Right ventricle myocardium inferior (tissue), 1 donor: Measurements from ENCODE around the gene TCF4. TPM values are rescaled to one million over a fixed set of nuclear protein-coding genes. Genes with fewer than 3 reads are reported as not detected.

ENCODE experiments used
- ATAC-seq: fragments of 200-7000 bp; cut with Tn5 transposase; one replicate; pipeline ENCODE4 v1.9.1; 2020; ENCODE audit warnings: mild to moderate bottlenecking, moderate library complexity
- DNase-seq: peaks from one replicate; pipeline ENCODE4 v3.0.0; 2021; ENCODE audit errors: missing footprints
- intact Hi-C: fragments of 100-400 bp; cut with DNase I; formaldehyde crosslinking; loops from one replicate; pipeline ENCODE4 v1.11.0; 2022
- total RNA-seq: library from RNA; stranded (reverse); fragmentation: NEBNext Ultra II Directional; extraction: Animal tissue kit (Norgen Biotek cat#: 25700); gene quantifications from one replicate; pipeline ENCODE4 v1.2.1, GENCODE V29; 2021
- donor health status: DM: no; HTN: yes; CAD: no; lungs with severe emphysema.

The TCF4 gene
- total RNA-seq, 1 donor from 2014 or later, result 57.8 TPM

- ATAC-seq (no peak), DNase-seq (no peak)
- intact Hi-C loops, result no loop called here
These were observed 35.3 kb downstream of the TCF4 start for GRCh38 chr18:55552526-55553189.

- ATAC-seq (no peak), DNase-seq (no peak)
These were observed 36.8 kb downstream of the TCF4 start for GRCh38 chr18:55551227-55551626.

GRCh38 chr18:55550471-55550870 is 37.5 kb downstream of the TCF4 start:
- ATAC-seq (no peak), DNase-seq (no peak)
- intact Hi-C loops, result no loop called here

More at GRCh38 chr18:55551227-55551626, 36.8 kb downstream of the TCF4 start:
- intact Hi-C loops, result no loop called here

GRCh38 chr18:55549474-55550104 is 38.4 kb downstream of the TCF4 start:
- no peak for ATAC-seq
- intact Hi-C loops, result no loop called here
- DNase-seq, result no peak

GRCh38 chr18:55547705-55548056 is 40.3 kb downstream of the TCF4 start:
- ATAC-seq (no peak), DNase-seq (no peak)
- intact Hi-C loops, result no loop called here

- ATAC-seq (peak; percentile 71), DNase-seq (no peak)
- intact Hi-C loops, result no loop called here
These were observed 40.9 kb downstream of the TCF4 start for GRCh38 chr18:55546851-55547704.

GRCh38 chr18:55544014-55544413 is 44.0 kb downstream of the TCF4 start:
- intact Hi-C loops, result no loop called here
- ATAC-seq, result no peak
- DNase-seq, result no peak

- ATAC-seq (no peak), DNase-seq (no peak)
- intact Hi-C loops, result no loop called here
These were observed 44.8 kb downstream of the TCF4 start for GRCh38 chr18:55543130-55543704.

- DNase-seq, result no peak
- no peak for ATAC-seq
- intact Hi-C loops, result no loop called here
These were observed 46.4 kb downstream of the TCF4 start for GRCh38 chr18:55541571-55541970.

- no peak for DNase-seq
- intact Hi-C loops, result no loop called here
- no peak for ATAC-seq
These were observed 48.8 kb downstream of the TCF4 start for GRCh38 chr18:55539240-55539639.

- intact Hi-C loops, result no loop called here
- ATAC-seq (no peak), DNase-seq (no peak)
These were observed 53.0 kb downstream of the TCF4 start for GRCh38 chr18:55534996-55535395.

GRCh38 chr18:55534547-55534946 is 53.4 kb downstream of the TCF4 start:
- no peak for ATAC-seq
- intact Hi-C loops, result no loop called here
- DNase-seq, result no peak

- intact Hi-C loops, result no loop called here
- ATAC-seq, result no peak
These were observed 57.8 kb downstream of the TCF4 start for GRCh38 chr18:55530166-55530565.

GRCh38 chr18:55529581-55529980 is 58.4 kb downstream of the TCF4 start:
- intact Hi-C loops, result no loop called here
- ATAC-seq (no peak), DNase-seq (no peak)

More at GRCh38 chr18:55530166-55530565, 57.8 kb downstream of the TCF4 start:
- no peak for DNase-seq

GRCh38 chr18:55525845-55526244 is 62.1 kb downstream of the TCF4 start:
- intact Hi-C loops, result no loop called here
- no peak for DNase-seq
- no peak for ATAC-seq

- no peak for ATAC-seq
- intact Hi-C loops, result no loop called here
- DNase-seq, result no peak
These were observed 63.5 kb downstream of the TCF4 start for GRCh38 chr18:55524353-55525073.

- ATAC-seq (no peak), DNase-seq (no peak)
- intact Hi-C loops, result no loop called here
These were observed 65.0 kb downstream of the TCF4 start for GRCh38 chr18:55523001-55523400.

- intact Hi-C loops, result no loop called here
- DNase-seq (no peak), ATAC-seq (peak; percentile 23)
These were observed 66.0 kb downstream of the TCF4 start for GRCh38 chr18:55522011-55522410.

GRCh38 chr18:55517055-55517454 is 70.9 kb downstream of the TCF4 start:
- intact Hi-C loops, result loop anchor here (10.0 kb wide), 1 partner anchor 258 kb away; no protein-coding TSS in a partner anchor
- ATAC-seq, result no peak
- no peak for DNase-seq
